ENCODE data around the gene PTPRT. TPM values are rescaled to one million over a fixed set of nuclear protein-coding genes. Genes with fewer than 3 reads are reported as not detected.

Gene PTPRT
- total RNA-seq, 6 experiments from 2014 or later, result not detected

DNA sequence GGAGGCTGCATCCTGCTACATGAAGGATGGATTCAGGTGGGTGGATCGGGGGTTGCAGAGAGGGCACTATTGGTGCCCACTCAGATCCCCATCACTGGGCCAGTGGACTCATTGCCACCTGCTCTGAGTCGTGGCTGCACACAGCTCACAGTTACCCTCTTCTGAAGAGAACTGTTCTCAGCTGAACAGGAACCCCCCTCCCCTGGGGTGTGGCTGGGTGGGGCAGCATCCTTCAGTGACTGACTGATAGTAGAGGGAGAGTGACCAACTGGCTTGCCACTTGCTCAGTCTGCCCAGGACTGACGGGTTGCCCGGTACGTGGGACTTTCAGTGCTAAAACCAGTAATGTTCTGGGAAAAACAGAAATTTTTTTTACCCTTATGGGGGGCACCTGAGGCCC is 1077.5 kb downstream of the PTPRT start:
- Mint-ChIP-seq H3K9me3 (peaks cover 45% of the 10 kb centered on the region), H3K27ac (no peak overlapping the region), H3K4me3 (no peak overlapping the region), H3K36me3 (ENCODE audit: low read depth) (0 out of 2 replicates have a peak, but pooled peaks cover 4% of the 10 kb centered on the region), H3K4me1 (ENCODE audit: low read depth) (no peaks in the 10 kb centered on the region), H3K27me3 (ENCODE audit: insufficient read depth) (no peaks in the 10 kb centered on the region)
- TF ChIP-seq, protein P1, sequence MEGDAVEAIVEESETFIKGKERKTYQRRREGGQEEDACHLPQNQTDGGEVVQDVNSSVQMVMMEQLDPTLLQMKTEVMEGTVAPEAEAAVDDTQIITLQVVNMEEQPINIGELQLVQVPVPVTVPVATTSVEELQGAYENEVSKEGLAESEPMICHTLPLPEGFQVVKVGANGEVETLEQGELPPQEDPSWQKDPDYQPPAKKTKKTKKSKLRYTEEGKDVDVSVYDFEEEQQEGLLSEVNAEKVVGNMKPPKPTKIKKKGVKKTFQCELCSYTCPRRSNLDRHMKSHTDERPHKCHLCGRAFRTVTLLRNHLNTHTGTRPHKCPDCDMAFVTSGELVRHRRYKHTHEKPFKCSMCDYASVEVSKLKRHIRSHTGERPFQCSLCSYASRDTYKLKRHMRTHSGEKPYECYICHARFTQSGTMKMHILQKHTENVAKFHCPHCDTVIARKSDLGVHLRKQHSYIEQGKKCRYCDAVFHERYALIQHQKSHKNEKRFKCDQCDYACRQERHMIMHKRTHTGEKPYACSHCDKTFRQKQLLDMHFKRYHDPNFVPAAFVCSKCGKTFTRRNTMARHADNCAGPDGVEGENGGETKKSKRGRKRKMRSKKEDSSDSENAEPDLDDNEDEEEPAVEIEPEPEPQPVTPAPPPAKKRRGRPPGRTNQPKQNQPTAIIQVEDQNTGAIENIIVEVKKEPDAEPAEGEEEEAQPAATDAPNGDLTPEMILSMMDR (IDR thresholded peaks at IDR 0.05), result no peak
- no peak for DNase-seq

DNA sequence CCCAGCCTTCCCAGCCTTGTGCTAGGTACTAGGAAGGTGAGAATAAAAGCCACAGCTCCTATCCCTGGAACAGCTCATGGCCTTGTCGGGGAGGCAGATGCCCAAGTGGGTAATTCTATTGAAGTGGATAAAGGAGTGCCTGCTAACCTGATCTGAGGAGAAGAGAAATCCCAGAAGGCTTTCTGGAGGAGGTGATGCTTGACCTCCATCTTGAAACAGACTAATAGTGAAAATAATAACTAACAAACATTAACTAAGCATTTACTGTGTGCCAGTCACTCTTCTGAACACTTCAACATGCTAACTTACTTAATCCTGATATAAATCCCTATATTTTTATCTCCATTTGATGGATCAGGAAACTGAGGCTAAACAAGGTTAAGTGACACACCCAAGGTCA is 1078.4 kb downstream of the PTPRT start:
- 0 out of 2 replicates have a peak, but pooled peaks cover 4% of the 10 kb centered on the region for H3K36me3 Mint-ChIP-seq (ENCODE audit: low read depth)
- H3K4me1 Mint-ChIP-seq (ENCODE audit: low read depth), result no peaks in the 10 kb centered on the region
- H3K27ac Mint-ChIP-seq, result no peak overlapping the region
- H3K9me3 Mint-ChIP-seq, result peaks cover 49% of the 10 kb centered on the region
- H3K4me3 Mint-ChIP-seq, result no peak overlapping the region
- TF ChIP-seq, protein P1 (IDR thresholded peaks at IDR 0.05), result no peak
- DNase-seq, result no peak
- H3K27me3 Mint-ChIP-seq (ENCODE audit: insufficient read depth), result no peaks in the 10 kb centered on the region

DNA sequence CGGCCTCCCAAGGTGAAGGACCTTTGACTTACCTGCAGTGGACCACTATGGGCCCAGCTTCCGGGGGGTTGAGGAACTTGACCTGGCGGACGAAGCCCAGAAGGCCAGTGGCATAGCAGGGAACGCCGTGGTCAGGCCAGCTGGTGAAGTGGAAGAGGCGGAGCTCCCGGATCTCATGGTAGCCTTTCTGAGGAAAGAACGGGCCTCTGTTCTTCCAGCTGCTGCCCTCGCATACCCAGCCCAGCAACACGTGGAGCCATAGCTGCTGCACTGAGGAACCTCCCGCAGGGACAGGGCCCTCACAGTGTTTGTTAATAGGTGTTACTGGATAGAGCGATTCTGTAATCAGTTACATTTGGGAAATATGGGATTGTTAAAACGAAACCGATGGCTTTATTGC is 1079.4 kb downstream of the PTPRT start:
- Mint-ChIP-seq H3K36me3 (ENCODE audit: low read depth) (0 out of 2 replicates have a peak, but pooled peaks cover 4% of the 10 kb centered on the region), H3K9me3 (peaks cover 42% of the 10 kb centered on the region), H3K4me1 (ENCODE audit: low read depth) (no peaks in the 10 kb centered on the region), H3K4me3 (no peak overlapping the region), H3K27ac (no peak overlapping the region), H3K27me3 (ENCODE audit: insufficient read depth) (no peaks in the 10 kb centered on the region)
- no peak for DNase-seq
- TF ChIP-seq, protein P1 (IDR thresholded peaks at IDR 0.05), result no peak

DNA sequence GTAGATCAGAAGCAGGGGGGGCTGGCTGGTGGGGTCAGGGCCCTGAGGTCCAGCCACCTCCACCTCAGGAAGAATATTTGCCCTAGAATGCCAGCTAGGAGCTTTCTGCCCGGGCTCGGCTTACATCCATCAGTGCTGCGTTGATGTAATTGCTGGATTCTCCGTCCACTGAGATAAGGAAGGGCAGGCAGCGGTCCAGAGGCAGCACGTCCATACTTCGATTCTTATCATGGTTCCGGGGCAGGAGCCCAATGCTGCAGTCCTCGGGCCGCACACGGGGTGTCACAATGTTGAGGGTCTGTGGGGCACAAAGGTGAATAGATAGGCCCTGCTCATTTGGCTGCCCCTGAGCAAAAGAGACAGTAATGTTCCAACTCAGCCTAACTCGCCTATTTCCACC is 1087.7 kb downstream of the PTPRT start:
- no peaks in the 10 kb centered on the region for H3K4me1 Mint-ChIP-seq (ENCODE audit: low read depth)
- TF ChIP-seq, protein P1 (IDR thresholded peaks at IDR 0.05), result no peak
- H3K27me3 Mint-ChIP-seq (ENCODE audit: insufficient read depth), result peaks cover 3% of the 10 kb centered on the region
- no peak overlapping the region for H3K4me3 Mint-ChIP-seq
- peaks cover 62% of the 10 kb centered on the region for H3K9me3 Mint-ChIP-seq
- H3K36me3 Mint-ChIP-seq (ENCODE audit: low read depth), result peaks cover 4% of the 10 kb centered on the region; the same call in 1 of the 2 replicates
- DNase-seq, result no peak
- no peak overlapping the region for H3K27ac Mint-ChIP-seq

DNA sequence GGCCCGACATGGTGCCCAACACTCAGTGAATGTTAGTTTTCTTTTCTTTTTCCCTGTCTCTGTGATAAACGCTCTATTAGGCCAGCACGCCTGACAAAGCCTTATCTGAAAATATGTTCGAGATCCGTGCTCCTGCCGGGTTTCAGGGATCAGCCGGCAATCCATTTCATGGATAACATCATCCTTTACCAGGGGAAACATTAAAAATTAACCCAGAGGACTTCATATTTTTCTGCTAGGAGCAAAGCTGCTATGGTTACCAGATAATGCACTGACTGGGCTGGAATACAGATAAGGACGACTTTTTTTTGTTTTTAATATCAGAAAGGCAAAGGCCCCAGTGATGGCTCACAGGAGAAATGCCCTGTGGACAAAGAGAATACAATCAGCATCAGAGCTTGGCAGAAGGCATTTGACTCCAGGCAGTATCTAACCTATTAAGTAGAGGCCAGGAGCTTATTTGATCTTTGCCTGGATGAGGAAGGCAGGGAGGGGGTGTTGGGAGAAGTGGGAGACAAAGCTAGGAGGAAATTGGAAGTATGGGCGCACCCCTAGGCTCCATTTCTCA is 1089.5 kb downstream of the PTPRT start:
- TF ChIP-seq, protein P1 (IDR thresholded peaks at IDR 0.05), result no peak
- Mint-ChIP-seq H3K27ac (no peak overlapping the region), H3K36me3 (ENCODE audit: low read depth) (peaks cover 4% of the 10 kb centered on the region; the same call in 1 of the 2 replicates), H3K4me1 (ENCODE audit: low read depth) (no peaks in the 10 kb centered on the region), H3K27me3 (ENCODE audit: insufficient read depth) (peaks cover 3% of the 10 kb centered on the region), H3K9me3 (peaks cover 63% of the 10 kb centered on the region), H3K4me3 (no peak overlapping the region)
- no peak for DNase-seq
